UCSD-AML1 (cell line): Measurements from ENCODE around the gene PRDM16.

Experiments
- DNase-seq: peaks from one replicate; lab custom pipeline; 2025; ENCODE audit not compliant: unreplicated experiment; lab: John Stamatoyannopoulos, UW

PRDM16 gene

GRCh38 chr1:3067671-3068563, 1.1 kb upstream of the PRDM16 start:
- no peak for DNase-seq

- DNase-seq: peak; percentile 50
These were observed 697 bp downstream of the PRDM16 start for GRCh38 chr1:3069491-3070308.

- DNase-seq: no peak
These were observed 1.3 kb downstream of the PRDM16 start for GRCh38 chr1:3070309-3070643.

GRCh38 chr1:3070644-3071564, 1.9 kb downstream of the PRDM16 start:
- DNase-seq: no peak

- no peak for DNase-seq
These were observed 2.8 kb downstream of the PRDM16 start for GRCh38 chr1:3071565-3072390.

GRCh38 chr1:3072391-3073185, 3.6 kb downstream of the PRDM16 start:
- no peak for DNase-seq

- DNase-seq: no peak
These were observed 4.1 kb downstream of the PRDM16 start for GRCh38 chr1:3073186-3073488.

- no peak for DNase-seq
These were observed 4.7 kb downstream of the PRDM16 start for GRCh38 chr1:3073489-3074296.

GRCh38 chr1:3074297-3074741, 5.3 kb downstream of the PRDM16 start:
- no peak for DNase-seq

GRCh38 chr1:3074800-3075199, 5.8 kb downstream of the PRDM16 start:
- no peak for DNase-seq

- DNase-seq: no peak
These were observed 6.8 kb downstream of the PRDM16 start for GRCh38 chr1:3075666-3076362.

GRCh38 chr1:3076363-3076740, 7.3 kb downstream of the PRDM16 start:
- DNase-seq: no peak

- DNase-seq: no peak
These were observed 8.1 kb downstream of the PRDM16 start for GRCh38 chr1:3077081-3077480.

GRCh38 chr1:3077561-3077960, 8.6 kb downstream of the PRDM16 start:
- no peak for DNase-seq

GRCh38 chr1:3078430-3078861, 9.4 kb downstream of the PRDM16 start:
- no peak for DNase-seq

- no peak for DNase-seq
These were observed 9.9 kb downstream of the PRDM16 start for GRCh38 chr1:3078871-3079270.

- DNase-seq: no peak
These were observed 10.5 kb downstream of the PRDM16 start for GRCh38 chr1:3079381-3080052.
